ES-I3 (cell line): Measurements from ENCODE around the gene PTPN22.

ENCODE experiments used
- H3K36me3 ChIP-seq: 2 replicates; pipeline ENCODE4 v1.6.1; 2013; ENCODE audit warnings: mild to moderate bottlenecking, low read length, control low read depth, moderate library complexity; ENCODE audit not compliant: insufficient read depth
- H3K4me1 ChIP-seq: 2 replicates; pipeline ENCODE4 v1.6.1; 2013; ENCODE audit warnings: mild to moderate bottlenecking, control low read depth, low read length; ENCODE audit not compliant: insufficient read depth
- H3K9ac ChIP-seq: 2 replicates; pipeline ENCODE4 v1.6.1; 2013; ENCODE audit warnings: low read depth, mild to moderate bottlenecking, low read length, moderate library complexity
- H3K9me3 ChIP-seq: 2 replicates; pipeline ENCODE4 v1.6.1; 2013; ENCODE audit warnings: mild to moderate bottlenecking, low read length, moderate library complexity; ENCODE audit not compliant: control insufficient read depth, insufficient read depth

Gene PTPN22

DNA sequence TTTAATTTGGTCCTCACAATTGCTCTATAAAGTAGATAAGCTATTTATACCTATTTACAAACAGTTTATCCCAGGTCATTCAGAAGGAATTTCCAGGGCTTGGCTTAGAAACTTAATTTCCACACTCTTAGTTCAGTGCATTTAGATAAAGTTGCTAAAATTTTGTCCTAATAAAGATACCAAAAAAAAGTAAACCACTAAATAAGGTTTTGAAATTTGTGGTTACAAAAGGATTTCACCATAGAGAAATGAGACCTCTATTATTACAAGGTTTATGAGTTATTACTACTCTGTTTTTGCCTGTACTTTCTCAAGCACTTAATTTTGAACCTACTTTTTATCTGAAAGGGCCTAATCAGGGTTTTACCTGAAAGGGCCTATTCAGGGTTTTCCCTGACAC lies 22.4 kb downstream of the PTPN22 start:
- H3K36me3 ChIP-seq: no peaks in the 10 kb centered on the region
- H3K9ac ChIP-seq: no peak overlapping the region
- no peaks in the 10 kb centered on the region for H3K4me1 ChIP-seq
- peaks cover 4% of the 10 kb centered on the region; the same call in 1 of the 2 replicates for H3K9me3 ChIP-seq

DNA sequence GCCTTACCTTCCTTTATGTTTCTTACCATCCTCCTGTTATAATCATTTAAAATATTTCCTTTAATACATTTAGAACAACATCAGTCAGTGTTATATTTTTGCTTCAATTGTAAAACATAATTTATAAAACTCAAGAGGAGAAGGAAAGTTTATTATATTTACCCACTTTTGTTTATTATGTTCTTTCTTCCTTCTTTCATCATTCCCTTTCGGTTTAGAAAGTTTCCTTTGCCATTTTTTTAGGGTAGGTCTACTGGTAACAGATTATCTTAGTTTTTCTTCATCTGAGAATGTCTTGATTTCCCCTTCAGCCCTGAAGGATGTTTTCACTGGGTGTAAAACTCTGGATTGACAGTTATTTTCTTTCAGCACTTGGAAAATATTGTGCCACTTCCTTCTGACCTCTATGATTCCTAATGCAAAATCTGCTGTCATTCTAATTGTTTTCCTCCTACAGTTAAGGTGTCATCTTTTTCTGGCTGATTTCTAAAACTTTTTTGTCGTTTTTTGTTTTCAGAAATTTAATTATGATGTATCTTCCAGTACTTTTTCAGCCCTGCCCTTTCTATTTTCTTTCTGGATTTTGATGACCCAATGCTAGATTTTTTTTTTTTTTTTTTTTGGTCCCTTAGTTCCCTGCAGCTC lies 25.0 kb downstream of the PTPN22 start:
- no peak overlapping the region for H3K9ac ChIP-seq
- H3K4me1 ChIP-seq: no peaks in the 10 kb centered on the region
- peaks cover 4% of the 10 kb centered on the region; the same call in 1 of the 2 replicates for H3K9me3 ChIP-seq
- no peaks in the 10 kb centered on the region for H3K36me3 ChIP-seq

DNA sequence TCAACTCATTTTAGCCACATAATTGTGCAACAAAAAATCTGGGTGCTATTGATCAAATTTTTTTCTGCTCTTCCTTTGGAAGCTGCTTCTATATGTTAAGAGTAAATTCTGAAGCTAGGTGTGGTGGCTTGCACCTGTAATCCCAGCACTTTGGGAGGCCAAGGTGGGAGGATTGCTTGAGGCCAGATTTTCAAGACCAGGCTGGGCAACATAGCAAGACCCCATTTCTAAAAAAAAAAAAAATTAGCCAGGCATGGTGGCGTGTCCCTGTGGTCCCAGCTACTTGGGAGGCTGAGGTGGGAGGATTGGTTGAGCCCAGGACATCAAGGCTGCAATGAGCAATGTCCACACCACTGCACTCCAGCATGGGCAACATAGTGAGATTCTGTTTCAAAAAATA lies 35.0 kb downstream of the PTPN22 start:
- H3K9ac ChIP-seq: no peak overlapping the region
- no peaks in the 10 kb centered on the region for H3K4me1 ChIP-seq
- no peaks in the 10 kb centered on the region for H3K36me3 ChIP-seq
- H3K9me3 ChIP-seq: no peaks in the 10 kb centered on the region

DNA sequence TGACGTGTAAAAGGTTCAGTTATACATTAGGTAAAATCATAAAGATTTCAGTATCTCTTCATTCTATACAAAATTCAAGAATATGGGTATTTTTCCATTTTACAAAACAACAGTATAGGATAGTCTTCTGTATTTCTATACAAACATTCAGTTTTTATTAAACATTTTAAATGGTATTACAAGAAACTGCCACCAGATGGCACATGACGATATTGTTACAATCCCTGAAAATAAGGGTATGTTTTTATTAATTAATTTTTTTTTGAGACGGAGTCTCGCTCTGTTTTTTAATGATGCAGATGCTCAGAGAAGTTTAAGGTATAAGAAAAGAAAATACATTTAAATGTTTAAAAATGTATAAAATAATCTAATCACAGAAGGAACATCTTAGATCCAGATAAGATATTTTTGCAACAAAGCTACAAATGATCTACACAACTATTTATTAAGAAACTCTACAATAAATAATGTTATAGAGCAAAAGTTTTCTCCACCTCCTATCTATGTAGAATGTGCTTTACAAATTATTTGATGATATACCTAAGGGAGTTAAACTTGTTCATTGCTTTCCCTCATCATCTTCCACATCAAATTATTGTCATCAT lies 35.7 kb downstream of the PTPN22 start:
- H3K9me3 ChIP-seq: no peaks in the 10 kb centered on the region
- H3K36me3 ChIP-seq: no peaks in the 10 kb centered on the region
- no peak overlapping the region for H3K9ac ChIP-seq
- no peaks in the 10 kb centered on the region for H3K4me1 ChIP-seq

DNA sequence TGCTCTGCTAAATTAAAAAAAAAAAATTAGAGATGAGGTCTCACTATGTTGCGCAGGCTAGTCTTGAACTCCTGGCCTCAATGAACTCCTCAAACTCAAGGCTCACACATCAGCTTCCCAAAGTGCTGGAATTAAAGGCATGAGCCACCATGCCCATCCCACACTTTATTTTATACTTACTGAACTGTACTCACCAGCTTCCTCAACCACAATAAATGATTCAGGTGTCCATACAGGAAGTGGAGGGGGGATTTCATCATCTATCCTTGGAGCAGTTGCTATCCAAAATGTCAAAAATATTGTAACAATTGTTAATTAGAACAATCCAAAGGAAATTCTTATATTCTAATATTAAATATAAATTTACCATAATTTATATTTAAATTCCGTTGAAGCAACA lies 36.8 kb downstream of the PTPN22 start:
- Histone ChIP-seq H3K9ac (no peak overlapping the region), H3K36me3 (no peaks in the 10 kb centered on the region), H3K9me3 (no peaks in the 10 kb centered on the region), H3K4me1 (no peaks in the 10 kb centered on the region)

DNA sequence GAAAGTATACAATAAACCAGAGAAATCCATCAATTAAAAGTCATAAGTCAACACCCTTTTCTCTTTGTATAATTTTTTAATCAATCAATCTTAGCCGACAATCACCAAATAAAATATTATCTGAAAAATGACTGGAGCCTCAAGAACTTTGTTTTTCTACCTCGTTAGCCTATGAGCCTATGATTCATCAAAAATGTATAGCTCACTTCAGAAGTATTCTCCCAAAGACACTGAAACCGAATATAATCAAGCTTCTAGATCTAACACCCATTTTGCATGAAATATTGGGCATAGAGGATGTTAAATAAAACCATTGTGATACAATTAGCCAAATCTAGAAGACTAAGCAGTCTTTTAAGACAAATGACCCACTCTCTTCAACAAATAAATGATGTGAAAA lies 41.5 kb downstream of the PTPN22 start:
- no peaks in the 10 kb centered on the region for H3K36me3 ChIP-seq

DNA sequence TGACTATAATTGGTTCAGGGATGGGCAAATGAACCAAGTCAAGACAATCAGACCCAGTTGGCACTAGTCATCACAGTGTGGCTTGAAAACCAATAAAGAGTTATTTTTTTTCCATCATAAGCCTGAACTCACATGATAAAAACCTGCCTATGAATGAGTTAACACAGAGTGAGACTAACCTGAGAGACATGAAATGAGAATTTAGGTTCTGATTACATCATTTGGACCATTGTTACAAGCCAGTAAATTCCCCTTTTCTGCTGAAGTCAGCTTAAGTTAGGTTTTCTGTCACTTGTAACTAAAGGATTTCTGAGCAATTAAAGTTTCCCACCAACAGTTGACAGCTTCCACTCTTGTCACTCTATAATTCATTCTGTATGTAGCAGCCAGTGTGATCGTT lies 49.6 kb downstream of the PTPN22 start:
- Histone ChIP-seq H3K36me3 (no peaks in the 10 kb centered on the region), H3K4me1 (no peaks in the 10 kb centered on the region), H3K9me3 (no peaks in the 10 kb centered on the region), H3K9ac (no peak overlapping the region)

More for the DNA sequence above, 41.5 kb downstream of the PTPN22 start:
- no peak overlapping the region for H3K9ac ChIP-seq
- no peaks in the 10 kb centered on the region for H3K4me1 ChIP-seq
- no peaks in the 10 kb centered on the region for H3K9me3 ChIP-seq

DNA sequence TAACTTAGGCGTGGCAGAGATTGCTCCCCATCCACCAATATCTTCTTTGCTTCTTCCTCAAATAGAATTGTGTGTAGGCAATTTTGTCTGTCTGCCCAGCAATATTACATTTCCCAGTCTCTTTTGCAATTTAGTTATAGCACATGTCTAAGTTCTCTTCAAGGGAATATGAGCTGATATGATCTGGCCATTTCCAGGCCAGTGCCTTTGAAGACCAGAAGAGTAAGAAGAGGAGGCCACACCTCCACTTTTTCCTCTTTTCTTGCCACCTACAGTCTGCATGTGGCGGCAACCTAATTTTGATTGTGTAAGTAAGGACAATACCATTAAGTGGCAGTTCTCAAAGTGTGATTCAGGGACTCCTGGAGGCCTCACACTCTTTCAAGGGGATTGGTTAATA lies 52.9 kb downstream of the PTPN22 start:
- Histone ChIP-seq H3K4me1 (no peaks in the 10 kb centered on the region), H3K9me3 (no peaks in the 10 kb centered on the region), H3K9ac (no peak overlapping the region), H3K36me3 (no peaks in the 10 kb centered on the region)

DNA sequence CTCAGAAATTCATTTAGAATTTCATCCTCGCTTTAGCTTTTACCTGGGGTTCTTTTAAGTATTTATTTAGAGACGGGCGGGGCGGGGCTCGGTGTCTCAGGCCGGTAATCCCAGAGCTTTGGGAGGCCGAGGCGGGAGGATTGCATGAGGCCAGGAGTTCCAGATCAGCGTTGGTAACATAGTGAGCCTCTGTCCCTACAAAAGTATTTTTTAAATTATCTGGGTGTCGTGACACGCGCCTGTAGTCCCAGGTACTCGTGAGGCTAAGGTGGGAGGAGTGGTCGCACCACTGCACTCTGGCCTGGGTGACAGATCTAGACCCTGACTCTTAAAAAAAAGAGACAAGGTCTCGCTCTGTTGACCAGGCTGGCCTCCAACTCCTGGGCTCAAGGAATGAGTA lies 58.3 kb downstream of the PTPN22 start:
- 0 out of 2 replicates have a peak overlapping the region, but pooled peaks have one; percentile 61 for H3K9ac ChIP-seq
- H3K4me1 ChIP-seq: 0 out of 2 replicates have a peak, but pooled peaks cover 3% of the 10 kb centered on the region
- H3K9me3 ChIP-seq: no peaks in the 10 kb centered on the region
- H3K36me3 ChIP-seq: no peaks in the 10 kb centered on the region

DNA sequence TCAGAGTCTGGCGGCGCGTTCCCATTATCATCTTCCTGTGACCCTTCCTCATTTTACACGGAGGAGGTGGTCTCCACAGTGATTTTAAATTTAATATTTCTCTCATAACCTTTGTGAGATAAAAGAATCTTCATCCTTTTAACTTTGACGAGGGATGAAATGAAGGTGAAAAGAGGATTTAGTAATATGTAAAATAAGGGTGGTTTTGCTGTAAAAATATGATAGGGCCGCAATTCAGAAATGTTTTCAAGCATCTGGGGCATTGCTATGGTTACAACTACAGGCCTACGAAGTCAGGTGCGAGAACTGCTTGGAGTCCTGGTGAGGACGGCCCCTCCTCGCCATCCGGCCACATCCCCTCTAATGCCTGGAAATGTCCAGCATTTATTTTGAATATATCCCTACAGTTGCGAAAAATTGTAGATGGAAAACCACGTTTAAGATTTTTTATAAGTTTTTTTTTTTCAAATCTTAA lies 58.8 kb downstream of the PTPN22 start:
- Histone ChIP-seq H3K4me1 (0 out of 2 replicates have a peak, but pooled peaks cover 3% of the 10 kb centered on the region), H3K36me3 (no peaks in the 10 kb centered on the region), H3K9ac (peak overlapping the region; percentile 61), H3K9me3 (no peaks in the 10 kb centered on the region)

DNA sequence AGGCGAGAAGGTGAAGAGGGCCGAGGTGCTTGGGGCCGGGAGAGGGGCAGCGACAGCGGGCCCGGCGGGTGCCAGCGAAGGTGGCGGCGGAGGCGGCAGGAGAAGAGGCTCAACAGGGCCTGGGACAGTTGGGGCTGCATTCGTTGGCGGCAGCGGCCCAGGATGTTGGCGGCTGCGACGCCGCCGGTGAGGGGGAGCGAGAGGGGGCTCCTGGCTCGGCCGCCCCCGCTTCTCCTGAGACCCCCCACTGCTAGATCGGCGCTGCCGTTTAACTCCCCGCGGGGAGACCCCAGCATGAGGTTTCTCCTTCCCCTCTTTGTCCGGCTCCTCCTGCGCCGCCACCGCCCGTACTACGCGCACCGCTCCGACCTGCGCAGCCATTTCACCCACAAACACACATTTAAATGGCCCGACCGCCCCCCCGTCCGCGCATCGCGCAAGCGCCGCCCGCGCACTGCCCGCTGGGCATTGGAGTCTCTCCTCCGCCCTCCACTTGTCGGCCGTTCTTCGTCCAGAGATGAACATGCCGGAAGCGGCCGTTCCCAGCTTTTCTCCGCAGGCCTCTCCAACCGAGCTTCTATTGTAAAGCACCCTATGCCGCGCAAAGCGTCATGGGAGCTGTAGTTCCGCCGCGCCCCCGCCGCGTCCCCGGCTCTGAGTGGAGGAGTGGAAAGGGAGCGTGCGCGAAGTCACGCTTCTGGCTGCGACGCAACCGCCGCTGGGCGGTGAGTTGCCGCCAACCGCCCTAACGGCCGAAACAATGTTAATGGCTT lies 59.4 kb downstream of the PTPN22 start, which contains the start of gene RSBN1:
Gene RSBN1, minus strand, starts transcription at position 589 of the 773 bp plus-strand sequence. Its CDS starts 64 bp downstream, at position 525.
- H3K9me3 ChIP-seq: no peaks in the 10 kb centered on the region
- H3K36me3 ChIP-seq: no peaks in the 10 kb centered on the region
- peak within 1 kb of the TSS; percentile 75 for H3K9ac ChIP-seq
- H3K4me1 ChIP-seq: 0 out of 2 replicates have a peak, but pooled peaks cover 3% of the 10 kb centered on the region

DNA sequence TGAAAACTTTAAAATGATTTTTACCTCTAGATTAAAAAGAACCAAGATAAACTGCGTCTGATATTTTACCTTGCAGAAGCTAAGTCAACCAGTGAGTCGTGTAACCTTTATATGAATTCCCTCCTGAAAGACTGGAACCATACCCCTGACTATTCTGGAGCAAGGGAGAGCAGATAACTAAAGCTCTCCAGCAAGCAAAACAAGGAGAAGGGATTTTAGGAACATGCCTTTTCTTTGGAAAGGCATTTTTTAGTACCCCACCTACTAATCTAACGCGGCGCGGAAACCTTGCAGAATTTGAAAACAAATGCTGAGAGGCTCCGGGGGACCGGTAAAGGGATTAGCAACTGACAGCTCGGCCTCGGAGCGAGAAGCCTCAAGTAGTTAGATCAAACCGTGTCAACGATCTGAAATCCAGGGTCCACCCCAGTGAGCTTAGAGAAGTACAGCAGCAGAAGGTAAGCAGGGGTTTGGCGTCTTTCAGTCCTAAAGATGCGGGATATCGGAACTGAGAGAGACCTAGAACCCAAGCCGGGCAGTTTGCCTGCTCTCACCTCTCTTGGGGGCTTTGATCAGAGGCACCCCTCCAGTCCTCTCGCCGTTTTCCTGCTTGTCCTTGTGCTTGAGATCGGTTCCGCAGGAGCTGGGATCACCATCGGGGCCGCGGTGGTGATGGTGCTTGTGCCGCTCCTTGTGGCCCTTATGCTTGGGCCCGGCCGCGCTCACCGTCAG lies 60.2 kb downstream of the PTPN22 start:
- no peaks in the 10 kb centered on the region for H3K36me3 ChIP-seq
- peak overlapping the region; percentile 75 for H3K9ac ChIP-seq
- H3K9me3 ChIP-seq: no peaks in the 10 kb centered on the region
- H3K4me1 ChIP-seq: 0 out of 2 replicates have a peak, but pooled peaks cover 3% of the 10 kb centered on the region

DNA sequence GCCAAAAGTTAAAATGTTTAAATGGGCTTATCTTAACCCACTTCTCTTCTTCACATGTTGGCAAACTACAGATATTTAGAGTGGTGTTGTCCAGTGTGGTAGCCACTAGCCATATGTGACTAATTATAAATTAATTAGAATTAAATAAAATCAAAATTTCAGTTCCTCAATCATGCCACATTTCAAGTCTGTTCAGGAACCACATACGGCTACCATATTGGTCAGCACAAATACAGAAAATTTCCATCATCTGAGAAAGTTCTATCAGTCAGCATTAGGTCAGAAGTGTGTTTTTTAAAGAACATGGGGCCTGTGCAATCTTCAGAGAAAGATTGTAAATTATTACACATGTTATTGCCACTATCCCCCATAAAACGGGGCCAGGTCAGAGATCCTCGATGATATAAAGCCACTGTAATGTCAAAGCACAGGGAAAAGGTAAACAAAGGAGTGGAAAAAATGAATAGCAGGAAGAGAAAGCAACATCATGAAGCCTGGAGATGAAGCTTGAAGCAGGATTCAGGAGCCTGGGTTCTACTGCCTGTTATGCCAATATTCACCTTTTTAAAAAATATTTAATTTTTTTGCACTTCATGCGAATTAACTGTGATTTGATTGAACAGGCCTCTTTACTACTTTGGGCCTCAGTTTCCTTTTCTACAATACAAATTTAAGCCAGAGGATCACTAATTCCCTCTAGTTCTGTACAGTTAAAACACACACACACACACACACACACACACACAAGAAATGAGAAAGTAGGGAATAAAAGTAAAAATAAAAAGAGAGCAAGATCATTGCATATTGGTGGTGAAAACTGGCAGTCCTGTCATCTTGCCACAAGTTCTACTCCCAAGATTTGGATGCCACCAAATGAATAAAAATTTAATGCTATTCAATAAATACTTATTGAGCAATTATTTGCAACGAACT lies 61.6 kb downstream of the PTPN22 start:
- no peak overlapping the region; the same call in 1 of the 2 replicates for H3K9ac ChIP-seq
- H3K4me1 ChIP-seq: 0 out of 2 replicates have a peak, but pooled peaks cover 3% of the 10 kb centered on the region
- H3K36me3 ChIP-seq: no peaks in the 10 kb centered on the region

More for the DNA sequence above, 61.6 kb downstream of the PTPN22 start:
- no peaks in the 10 kb centered on the region for H3K9me3 ChIP-seq
